ENCODE data around the gene NUDT22. TPM values are rescaled to one million over a fixed set of nuclear protein-coding genes. Genes with fewer than 3 reads are reported as not detected.

NUDT22 gene
- total RNA-seq, 1 experiment from 2014 or later = 72.4 TPM

- Histone ChIP-seq H3K36me3 (ENCODE audit: insufficient read depth, low read length, poor library complexity, severe bottlenecking) (peaks cover 23% of the 10 kb centered on the region), H3K9me3 (ENCODE audit: low read depth, low read length, poor library complexity, severe bottlenecking) (no peaks in the 10 kb centered on the region), H3K4me3 (ENCODE audit: low read depth, low read length, poor library complexity, severe bottlenecking) (no peak overlapping the region), H3K27me3 (replicated peaks; ENCODE audit: insufficient read depth, low read depth, low read length, poor library complexity) (no peaks in the 10 kb centered on the region), H3K27ac (ENCODE audit: low read depth, low read length, poor library complexity, severe bottlenecking) (no peak overlapping the region), H3K4me1 (ENCODE audit: insufficient read depth, low read length, poor library complexity, severe bottlenecking) (peaks cover 15% of the 10 kb centered on the region)
- ChIA-PET POLR2A (ENCODE audit: low non-redundant PET) (interaction anchor here (1.1 to 1.5 kb wide), 3 partner anchors 19 to 131 kb away, joined by 3 to 6 read pairs (median 5); partner anchors contain the start of genes FERMT3 and PRDX5), CTCF (interaction anchor here (0.6 to 1.0 kb wide), 3 partner anchors 18 to 446 kb away, joined by 3 to 6 read pairs (median 3); no protein-coding TSS in a partner anchor)
- no peak for TF ChIP-seq EZH2 (IDR thresholded peaks at IDR 0.05; ENCODE audit: borderline replicate concordance, low read depth, low read length, poor library complexity, severe bottlenecking)
- TF ChIP-seq, protein P1, sequence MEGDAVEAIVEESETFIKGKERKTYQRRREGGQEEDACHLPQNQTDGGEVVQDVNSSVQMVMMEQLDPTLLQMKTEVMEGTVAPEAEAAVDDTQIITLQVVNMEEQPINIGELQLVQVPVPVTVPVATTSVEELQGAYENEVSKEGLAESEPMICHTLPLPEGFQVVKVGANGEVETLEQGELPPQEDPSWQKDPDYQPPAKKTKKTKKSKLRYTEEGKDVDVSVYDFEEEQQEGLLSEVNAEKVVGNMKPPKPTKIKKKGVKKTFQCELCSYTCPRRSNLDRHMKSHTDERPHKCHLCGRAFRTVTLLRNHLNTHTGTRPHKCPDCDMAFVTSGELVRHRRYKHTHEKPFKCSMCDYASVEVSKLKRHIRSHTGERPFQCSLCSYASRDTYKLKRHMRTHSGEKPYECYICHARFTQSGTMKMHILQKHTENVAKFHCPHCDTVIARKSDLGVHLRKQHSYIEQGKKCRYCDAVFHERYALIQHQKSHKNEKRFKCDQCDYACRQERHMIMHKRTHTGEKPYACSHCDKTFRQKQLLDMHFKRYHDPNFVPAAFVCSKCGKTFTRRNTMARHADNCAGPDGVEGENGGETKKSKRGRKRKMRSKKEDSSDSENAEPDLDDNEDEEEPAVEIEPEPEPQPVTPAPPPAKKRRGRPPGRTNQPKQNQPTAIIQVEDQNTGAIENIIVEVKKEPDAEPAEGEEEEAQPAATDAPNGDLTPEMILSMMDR (conservative IDR thresholded peaks at IDR 0.05; ENCODE audit: low read depth, low read length) = no peak
- peak; percentile 45 for DNase-seq (ENCODE audit: low spot score)
- no TSS peak for BruUV-seq (replicated peaks)
- intact Hi-C loops (cut with micrococcal nuclease; ENCODE audit: unreplicated experiment) = loop anchor here (5.0 kb wide), 1 partner anchor 116 kb away; the partner anchor contains the start of gene CATSPERZ
Observed at GRCh38 chr11:64186492-64187165, 39.4 kb upstream of the NUDT22 start.

- POLR2A ChIA-PET (ENCODE audit: low non-redundant PET) = interaction anchor here (0.9 kb wide), 1 partner anchor 11 kb away, joined by 3 read pairs; no protein-coding TSS in a partner anchor
- Histone ChIP-seq H3K4me3 (ENCODE audit: low read depth, low read length, poor library complexity, severe bottlenecking) (no peak overlapping the region), H3K27me3 (replicated peaks; ENCODE audit: insufficient read depth, low read depth, low read length, poor library complexity) (no peaks in the 10 kb centered on the region), H3K9me3 (ENCODE audit: low read depth, low read length, poor library complexity, severe bottlenecking) (no peaks in the 10 kb centered on the region), H3K4me1 (ENCODE audit: insufficient read depth, low read length, poor library complexity, severe bottlenecking) (peaks cover 6% of the 10 kb centered on the region), H3K27ac (ENCODE audit: low read depth, low read length, poor library complexity, severe bottlenecking) (no peak overlapping the region), H3K36me3 (ENCODE audit: insufficient read depth, low read length, poor library complexity, severe bottlenecking) (peaks cover 76% of the 10 kb centered on the region)
- DNase-seq (ENCODE audit: low spot score) = no peak
- BruUV-seq (replicated peaks) = no TSS peak
- TF ChIP-seq, protein P1 (conservative IDR thresholded peaks at IDR 0.05; ENCODE audit: low read depth, low read length) = no peak
- TF ChIP-seq EZH2 (IDR thresholded peaks at IDR 0.05; ENCODE audit: borderline replicate concordance, low read depth, low read length, poor library complexity, severe bottlenecking) = no peak
- CTCF ChIA-PET = no interaction called here
- intact Hi-C loops (cut with micrococcal nuclease; ENCODE audit: unreplicated experiment) = no loop called here
Observed at GRCh38 chr11:64192434-64192833, 33.6 kb upstream of the NUDT22 start.

GRCh38 chr11:64196626-64197025, 29.4 kb upstream of the NUDT22 start:
- TF ChIP-seq, protein P1 (conservative IDR thresholded peaks at IDR 0.05; ENCODE audit: low read depth, low read length) = no peak
- no peak for TF ChIP-seq EZH2 (IDR thresholded peaks at IDR 0.05; ENCODE audit: borderline replicate concordance, low read depth, low read length, poor library complexity, severe bottlenecking)
- no TSS peak for BruUV-seq (replicated peaks)
- intact Hi-C loops (cut with micrococcal nuclease; ENCODE audit: unreplicated experiment) = no loop called here
- Histone ChIP-seq H3K36me3 (ENCODE audit: insufficient read depth, low read length, poor library complexity, severe bottlenecking) (peaks cover 94% of the 10 kb centered on the region), H3K27me3 (replicated peaks; ENCODE audit: insufficient read depth, low read depth, low read length, poor library complexity) (no peaks in the 10 kb centered on the region), H3K4me1 (ENCODE audit: insufficient read depth, low read length, poor library complexity, severe bottlenecking) (no peaks in the 10 kb centered on the region), H3K27ac (ENCODE audit: low read depth, low read length, poor library complexity, severe bottlenecking) (no peak overlapping the region), H3K9me3 (ENCODE audit: low read depth, low read length, poor library complexity, severe bottlenecking) (no peaks in the 10 kb centered on the region), H3K4me3 (ENCODE audit: low read depth, low read length, poor library complexity, severe bottlenecking) (no peak overlapping the region)
- no peak for DNase-seq (ENCODE audit: low spot score)
- ChIA-PET CTCF (no interaction called here), POLR2A (ENCODE audit: low non-redundant PET) (no interaction called here)

Measured in A673 (cell line).